Muscle layer of duodenum (tissue), 2 donors: Measurements from ENCODE around the gene WAS.
"Not testable (repeated sequence)": the region's sequence is repeated elsewhere in the genome, so short reads cannot be mapped to it uniquely, and the experiment has no call there.

Experiments
- H3K27ac ChIP-seq: one replicate; pipeline ENCODE4 v1.7.0; 2013; ENCODE audit warnings: mild to moderate bottlenecking, low read length
- H3K27me3 ChIP-seq: one replicate; pipeline ENCODE4 v1.7.0; 2013; ENCODE audit warnings: low read depth, mild to moderate bottlenecking, control low read depth, low read length
- H3K36me3 ChIP-seq, 2 donors: one replicate each; pipeline ENCODE4 v1.7.0; 2013; ENCODE audit warnings: low read length in 2 of 2, control low read depth in 1 of 2, mild to moderate bottlenecking in 1 of 2; ENCODE audit not compliant: insufficient read depth in 2 of 2, control insufficient read depth in 1 of 2
- H3K4me1 ChIP-seq, 2 donors: one replicate each; pipeline ENCODE4 v1.7.0; 2013; ENCODE audit warnings: low read length in 2 of 2, mild to moderate bottlenecking in 2 of 2, control low read depth in 1 of 2, moderate library complexity in 1 of 2; ENCODE audit not compliant: insufficient read depth in 2 of 2, control insufficient read depth in 1 of 2
- H3K4me3 ChIP-seq, 2 donors: one replicate each; pipeline ENCODE4 v1.7.0; 2013; ENCODE audit warnings: low read length in 2 of 2, low read depth in 1 of 2, mild to moderate bottlenecking in 1 of 2
- H3K9me3 ChIP-seq, 2 donors: one replicate each; pipeline ENCODE4 v1.7.0; 2013; ENCODE audit warnings: low read length in 2 of 2, control low read depth in 1 of 2, mild to moderate bottlenecking in 1 of 2; ENCODE audit not compliant: control insufficient read depth in 1 of 2
- donor health status: healthy.

Gene WAS

GRCh38 chrX:48666649-48667048 lies 16.9 kb upstream of the WAS start:
- H3K36me3 ChIP-seq = no peaks in the 10 kb centered on the region
- H3K4me3 ChIP-seq = no peak overlapping the region
- H3K27me3 ChIP-seq = no peaks in the 10 kb centered on the region

GRCh38 chrX:48667509-48667908 lies 16.1 kb upstream of the WAS start:
- Histone ChIP-seq H3K4me1 (no peaks in the 10 kb centered on the region), H3K27me3 (no peaks in the 10 kb centered on the region), H3K36me3 (no peaks in the 10 kb centered on the region), H3K9me3 (no peaks in the 10 kb centered on the region), H3K27ac (no peak overlapping the region), H3K4me3 (no peak overlapping the region)

More at GRCh38 chrX:48666649-48667048, 16.9 kb upstream of the WAS start:
- H3K4me1 ChIP-seq = no peaks in the 10 kb centered on the region
- no peak overlapping the region for H3K27ac ChIP-seq
- no peaks in the 10 kb centered on the region for H3K9me3 ChIP-seq

- H3K36me3 ChIP-seq, H3K4me1 ChIP-seq, H3K27me3 ChIP-seq, H3K27ac ChIP-seq, H3K4me3 ChIP-seq, H3K9me3 ChIP-seq: not testable (repeated sequence)
These were observed 15.4 kb upstream of the WAS start for GRCh38 chrX:48668187-48668586.

GRCh38 chrX:48676106-48676892 lies 7.3 kb upstream of the WAS start:
- Histone ChIP-seq H3K4me3 (peak overlapping the region; percentile 68 to 76), H3K36me3 (no peaks in the 10 kb centered on the region), H3K9me3 (no peaks in the 10 kb centered on the region), H3K4me1 (peaks cover 0 to 8% of the 10 kb centered on the region in 2 donors), H3K27ac (peak overlapping the region; percentile 69), H3K27me3 (no peaks in the 10 kb centered on the region)

GRCh38 chrX:48676893-48677270 lies 6.7 kb upstream of the WAS start:
- Histone ChIP-seq H3K27ac (peak overlapping the region; percentile 69), H3K27me3 (no peaks in the 10 kb centered on the region), H3K4me3 (peak overlapping the region; percentile 55 to 76), H3K4me1 (peaks cover 0 to 8% of the 10 kb centered on the region in 2 donors), H3K9me3 (no peaks in the 10 kb centered on the region), H3K36me3 (no peaks in the 10 kb centered on the region)

GRCh38 chrX:48677516-48677915 lies 6.1 kb upstream of the WAS start:
- Histone ChIP-seq H3K27me3 (no peaks in the 10 kb centered on the region), H3K27ac (no peak overlapping the region), H3K4me3 (no peak overlapping the region), H3K9me3 (no peaks in the 10 kb centered on the region), H3K4me1 (peaks cover 0 to 8% of the 10 kb centered on the region in 2 donors), H3K36me3 (no peaks in the 10 kb centered on the region)

GRCh38 chrX:48680467-48680866 lies 3.1 kb upstream of the WAS start:
- H3K4me1 ChIP-seq, H3K36me3 ChIP-seq, H3K9me3 ChIP-seq, H3K4me3 ChIP-seq, H3K27ac ChIP-seq, H3K27me3 ChIP-seq: not testable (repeated sequence)

- H3K36me3 ChIP-seq, H3K4me3 ChIP-seq, H3K27ac ChIP-seq, H3K9me3 ChIP-seq, H3K4me1 ChIP-seq, H3K27me3 ChIP-seq: not testable (repeated sequence)
These were observed 2.7 kb upstream of the WAS start for GRCh38 chrX:48680925-48681324.

GRCh38 chrX:48681539-48682183 lies 1.9 kb upstream of the WAS start:
- Histone ChIP-seq H3K9me3 (no peaks in the 10 kb centered on the region), H3K27me3 (no peaks in the 10 kb centered on the region), H3K36me3 (no peaks in the 10 kb centered on the region), H3K4me3 (no peak overlapping the region), H3K4me1 (peaks cover 0 to 8% of the 10 kb centered on the region in 2 donors), H3K27ac (no peak overlapping the region)

- H3K4me1 ChIP-seq, H3K4me3 ChIP-seq, H3K27me3 ChIP-seq, H3K9me3 ChIP-seq, H3K36me3 ChIP-seq, H3K27ac ChIP-seq: not testable (repeated sequence)
These were observed 804 bp upstream of the WAS start for GRCh38 chrX:48682795-48683194.

GRCh38 chrX:48684134-48684533 lies 535 bp downstream of the WAS start:
- Histone ChIP-seq H3K27me3 (no peaks in the 10 kb centered on the region), H3K36me3 (no peaks in the 10 kb centered on the region), H3K9me3 (no peaks in the 10 kb centered on the region), H3K4me1 (no peaks in the 10 kb centered on the region), H3K27ac (peak overlapping the region; percentile 63), H3K4me3 (peak overlapping the region; percentile 8 to 37)

- H3K27me3 ChIP-seq = no peaks in the 10 kb centered on the region
- H3K4me3 ChIP-seq = no peak overlapping the region
- H3K27ac ChIP-seq = no peak overlapping the region
- H3K4me1 ChIP-seq = no peaks in the 10 kb centered on the region
- no peaks in the 10 kb centered on the region for H3K9me3 ChIP-seq
- no peaks in the 10 kb centered on the region for H3K36me3 ChIP-seq
These were observed 1.8 kb downstream of the WAS start for GRCh38 chrX:48685416-48685815.
